Subcutaneous adipose tissue (tissue), 4 donors: ENCODE measurements around the gene KLRC3. TPM values are rescaled to one million over a fixed set of nuclear protein-coding genes. Genes with fewer than 3 reads are reported as not detected.

Source experiments
- CTCF ChIP-seq: fragments of 450-650 bp; IDR thresholded peaks from one replicate; pipeline ENCODE4 v1.5.1; 2016; ENCODE audit warnings: low read depth, mild to moderate bottlenecking, control low read depth, antibody characterized with exemption, moderate library complexity
- total RNA-seq, 4 donors: library from RNA; depleted of rRNA; stranded (reverse); fragments of >200 nt; gene quantifications; one replicate each; pipeline ENCODE4 v1.1.0, GENCODE V29; 2016

Gene KLRC3
- total RNA-seq, 4 donors from 2014 or later, result not detected

- no peak for TF ChIP-seq CTCF
Measured at GRCh38 chr12:10389904-10390303, 30.5 kb downstream of the KLRC3 start, which contains the start of gene KLRK1. KLRK1 (minus strand) TSS chr12:10390041; CDS start chr12:10388810, 1,231 bp downstream.

- no peak for TF ChIP-seq CTCF
Measured at GRCh38 chr12:10388624-10389413, 31.6 kb downstream of the KLRC3 start.

GRCh38 chr12:10386857-10387256, 33.5 kb downstream of the KLRC3 start:
- no peak for TF ChIP-seq CTCF

- no peak for TF ChIP-seq CTCF
Measured at GRCh38 chr12:10385166-10385613, 35.2 kb downstream of the KLRC3 start.

GRCh38 chr12:10384191-10384590, 36.2 kb downstream of the KLRC3 start:
- TF ChIP-seq CTCF, result no peak

- TF ChIP-seq CTCF, result no peak
Measured at GRCh38 chr12:10381928-10382628, 38.3 kb downstream of the KLRC3 start.

GRCh38 chr12:10374624-10375018, 45.8 kb downstream of the KLRC3 start:
- no peak for TF ChIP-seq CTCF
